Measurements from ENCODE around the gene SLC20A1. TPM values are rescaled to one million over a fixed set of nuclear protein-coding genes. Genes with fewer than 3 reads are reported as not detected.

Gene SLC20A1
- total RNA-seq, 4 donors from 2014 or later: 5.0 to 19.2 (median 12.4) TPM

DNA sequence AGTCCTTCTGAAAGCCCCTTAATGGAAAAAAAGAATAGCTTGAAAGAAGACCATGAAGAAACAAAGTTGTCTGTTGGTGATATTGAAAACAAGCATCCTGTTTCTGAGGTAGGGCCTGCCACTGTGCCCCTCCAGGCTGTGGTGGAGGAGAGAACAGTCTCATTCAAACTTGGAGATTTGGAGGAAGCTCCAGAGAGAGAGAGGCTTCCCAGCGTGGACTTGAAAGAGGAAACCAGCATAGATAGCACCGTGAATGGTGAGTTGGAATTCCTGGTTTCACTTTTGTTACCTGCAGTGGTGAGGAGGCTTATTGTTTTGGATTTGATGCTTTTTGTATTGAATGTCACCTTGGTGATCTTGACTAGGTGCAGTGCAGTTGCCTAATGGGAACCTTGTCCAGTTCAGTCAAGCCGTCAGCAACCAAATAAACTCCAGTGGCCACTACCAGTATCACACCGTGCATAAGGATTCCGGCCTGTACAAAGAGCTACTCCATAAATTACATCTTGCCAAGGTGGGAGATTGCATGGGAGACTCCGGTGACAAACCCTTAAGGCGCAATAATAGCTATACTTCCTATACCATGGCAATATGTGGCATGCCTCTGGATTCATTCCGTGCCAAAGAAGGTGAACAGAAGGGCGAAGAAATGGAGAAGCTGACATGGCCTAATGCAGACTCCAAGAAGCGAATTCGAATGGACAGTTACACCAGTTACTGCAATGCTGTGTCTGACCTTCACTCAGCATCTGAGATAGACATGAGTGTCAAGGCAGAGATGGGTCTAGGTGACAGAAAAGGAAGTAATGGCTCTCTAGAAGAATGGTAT lies 13.3 kb downstream of the SLC20A1 start:
- 94% methylated on average over 11 of the region's 11 CpGs for WGBS, 2 donors
- no peak for DNase-seq (ENCODE audit: low spot score in 2 of 2)
- TF ChIP-seq, protein P1, sequence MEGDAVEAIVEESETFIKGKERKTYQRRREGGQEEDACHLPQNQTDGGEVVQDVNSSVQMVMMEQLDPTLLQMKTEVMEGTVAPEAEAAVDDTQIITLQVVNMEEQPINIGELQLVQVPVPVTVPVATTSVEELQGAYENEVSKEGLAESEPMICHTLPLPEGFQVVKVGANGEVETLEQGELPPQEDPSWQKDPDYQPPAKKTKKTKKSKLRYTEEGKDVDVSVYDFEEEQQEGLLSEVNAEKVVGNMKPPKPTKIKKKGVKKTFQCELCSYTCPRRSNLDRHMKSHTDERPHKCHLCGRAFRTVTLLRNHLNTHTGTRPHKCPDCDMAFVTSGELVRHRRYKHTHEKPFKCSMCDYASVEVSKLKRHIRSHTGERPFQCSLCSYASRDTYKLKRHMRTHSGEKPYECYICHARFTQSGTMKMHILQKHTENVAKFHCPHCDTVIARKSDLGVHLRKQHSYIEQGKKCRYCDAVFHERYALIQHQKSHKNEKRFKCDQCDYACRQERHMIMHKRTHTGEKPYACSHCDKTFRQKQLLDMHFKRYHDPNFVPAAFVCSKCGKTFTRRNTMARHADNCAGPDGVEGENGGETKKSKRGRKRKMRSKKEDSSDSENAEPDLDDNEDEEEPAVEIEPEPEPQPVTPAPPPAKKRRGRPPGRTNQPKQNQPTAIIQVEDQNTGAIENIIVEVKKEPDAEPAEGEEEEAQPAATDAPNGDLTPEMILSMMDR (IDR thresholded peaks at IDR 0.05): no peak
- no peak for TF ChIP-seq POLR2A (IDR thresholded peaks at IDR 0.05)
- no peak overlapping the region for H3K4me3 ChIP-seq (ENCODE audit: low read depth, poor library complexity, severe bottlenecking)
- intact Hi-C loops (cut with DNase I; ENCODE audit: low total_unique reads): no loop called here

DNA sequence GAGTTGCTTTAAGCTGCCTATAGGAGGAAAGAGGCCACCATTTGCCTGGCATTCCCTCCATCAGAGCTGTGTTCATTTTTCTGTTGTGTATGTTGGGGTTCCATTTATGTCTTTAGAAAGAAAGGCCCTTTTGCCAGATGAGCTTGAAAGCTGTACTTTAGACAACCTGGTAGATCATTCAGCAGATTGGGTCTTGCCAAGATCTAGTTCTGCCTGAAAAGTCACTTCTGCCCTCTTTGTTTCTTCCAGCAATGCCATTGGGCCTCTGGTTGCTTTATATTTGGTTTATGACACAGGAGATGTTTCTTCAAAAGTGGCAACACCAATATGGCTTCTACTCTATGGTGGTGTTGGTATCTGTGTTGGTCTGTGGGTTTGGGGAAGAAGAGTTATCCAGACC lies 14.4 kb downstream of the SLC20A1 start:
- TF ChIP-seq, protein P1 (IDR thresholded peaks at IDR 0.05): no peak
- TF ChIP-seq POLR2A (IDR thresholded peaks at IDR 0.05): no peak
- H3K4me3 ChIP-seq (ENCODE audit: low read depth, poor library complexity, severe bottlenecking): no peak overlapping the region
- no peak for DNase-seq (ENCODE audit: low spot score in 2 of 2)
- intact Hi-C loops (cut with DNase I; ENCODE audit: low total_unique reads): no loop called here

DNA sequence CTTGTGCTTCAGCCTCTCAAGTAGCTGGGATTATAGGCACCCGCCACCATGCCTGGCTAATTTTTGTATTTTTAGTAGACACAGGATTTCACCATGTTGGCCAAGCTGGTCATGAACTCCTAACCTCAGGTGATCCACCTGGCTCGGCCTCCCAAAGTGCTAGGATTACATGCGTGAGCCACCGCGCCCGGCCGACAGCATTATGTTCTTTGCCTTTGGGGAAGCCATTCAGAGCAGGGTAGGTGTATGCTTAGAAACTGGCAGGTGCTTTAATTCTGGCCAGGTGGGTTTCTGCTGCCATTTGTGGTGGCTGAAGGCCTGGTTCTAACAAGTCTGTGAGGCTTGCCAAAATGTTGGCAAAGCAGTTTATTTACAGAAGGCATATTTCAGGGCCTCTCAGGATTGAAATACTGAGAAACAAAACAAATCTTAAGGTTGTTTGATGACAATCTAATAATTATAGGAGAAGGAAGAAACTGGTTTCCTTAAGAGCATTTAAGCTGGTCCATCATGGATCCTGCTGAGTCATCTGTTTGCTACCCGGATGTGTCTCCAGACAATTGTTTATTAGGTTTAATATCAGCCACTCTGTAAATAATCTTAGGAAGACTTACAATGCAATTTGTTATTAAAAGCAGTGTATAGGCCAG lies 16.0 kb downstream of the SLC20A1 start:
- no peak for DNase-seq (ENCODE audit: low spot score in 2 of 2)
- 74 to 82% methylated on average over 8 of the region's 8 CpGs for WGBS, 2 donors
- TF ChIP-seq, protein P1 (IDR thresholded peaks at IDR 0.05): no peak
- no peak for TF ChIP-seq POLR2A (IDR thresholded peaks at IDR 0.05)
- no peak overlapping the region for H3K4me3 ChIP-seq (ENCODE audit: low read depth, poor library complexity, severe bottlenecking)
- intact Hi-C loops (cut with DNase I; ENCODE audit: low total_unique reads): no loop called here

DNA sequence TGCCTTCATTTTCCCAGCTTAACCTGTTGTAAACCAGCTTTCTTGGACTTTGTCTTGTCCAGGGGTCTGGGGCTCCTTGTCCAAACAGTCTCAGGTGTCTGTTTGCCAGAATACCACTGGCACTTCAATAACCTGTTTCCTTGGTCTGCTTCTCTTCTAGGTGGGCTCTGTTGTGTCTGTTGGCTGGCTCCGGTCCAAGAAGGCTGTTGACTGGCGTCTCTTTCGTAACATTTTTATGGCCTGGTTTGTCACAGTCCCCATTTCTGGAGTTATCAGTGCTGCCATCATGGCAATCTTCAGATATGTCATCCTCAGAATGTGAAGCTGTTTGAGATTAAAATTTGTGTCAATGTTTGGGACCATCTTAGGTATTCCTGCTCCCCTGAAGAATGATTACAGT lies 17.0 kb downstream of the SLC20A1 start:
- intact Hi-C loops (cut with DNase I; ENCODE audit: low total_unique reads): no loop called here
- no peak for DNase-seq (ENCODE audit: low spot score in 2 of 2)
- TF ChIP-seq POLR2A (IDR thresholded peaks at IDR 0.05): no peak
- TF ChIP-seq, protein P1 (IDR thresholded peaks at IDR 0.05): no peak
- WGBS, 2 donors: 87 to 94% methylated on average over 3 of the region's 3 CpGs
- no peak overlapping the region for H3K4me3 ChIP-seq (ENCODE audit: low read depth, poor library complexity, severe bottlenecking)

DNA sequence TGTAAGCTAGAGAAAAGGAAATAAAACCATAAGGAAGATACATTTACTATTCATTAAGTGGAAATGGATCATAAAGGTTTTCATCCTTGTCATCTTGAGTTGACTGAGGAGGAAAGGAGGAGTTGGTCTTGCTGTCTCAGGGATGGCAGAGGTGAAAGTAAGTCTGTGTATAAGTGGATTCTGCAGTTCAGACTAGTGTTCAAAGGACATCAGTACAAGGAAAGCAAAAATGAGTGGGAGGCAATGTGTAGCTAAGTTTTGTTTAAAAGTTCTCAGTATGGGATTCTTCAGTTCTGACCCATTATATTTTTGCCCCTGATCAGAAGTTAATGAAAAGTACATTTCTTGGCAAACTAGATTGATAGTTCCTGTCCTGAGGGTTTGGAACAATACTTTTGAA lies 18.9 kb downstream of the SLC20A1 start:
- no peak overlapping the region for H3K4me3 ChIP-seq (ENCODE audit: low read depth, poor library complexity, severe bottlenecking)
- TF ChIP-seq, protein P1 (IDR thresholded peaks at IDR 0.05): no peak
- no peak for TF ChIP-seq POLR2A (IDR thresholded peaks at IDR 0.05)
- intact Hi-C loops (cut with DNase I; ENCODE audit: low total_unique reads): no loop called here
- DNase-seq (ENCODE audit: low spot score in 2 of 2): no peak

Data from lower leg skin (tissue), 4 donors.